Keratinocyte (primary cell): ENCODE measurements around the gene C1QC.

Experiments
- EZH2 ChIP-seq: IDR thresholded peaks from one replicate; pipeline ENCODE4 v1.6.1; 2012; ENCODE audit warnings: inconsistent platforms, mild to moderate bottlenecking, low read length, moderate library complexity
- TF ChIP-seq, protein P1 (sequence below), 3 experiments: IDR thresholded peaks in 1 of 3; conservative IDR thresholded peaks in 1 of 3; optimal IDR thresholded peaks in 1 of 3; 2 replicates in 2 of 3; 3 replicates in 1 of 3; pipeline versions ENCODE3 to v1.5.1; 2011; ENCODE audit warnings: low read length in 3 of 3, mild to moderate bottlenecking in 3 of 3, moderate library complexity in 2 of 3, control low read depth in 1 of 3, inconsistent platforms in 1 of 3; ENCODE audit not compliant: insufficient read depth in 2 of 3; ENCODE audit errors: extremely low read depth in 1 of 3

DNA sequence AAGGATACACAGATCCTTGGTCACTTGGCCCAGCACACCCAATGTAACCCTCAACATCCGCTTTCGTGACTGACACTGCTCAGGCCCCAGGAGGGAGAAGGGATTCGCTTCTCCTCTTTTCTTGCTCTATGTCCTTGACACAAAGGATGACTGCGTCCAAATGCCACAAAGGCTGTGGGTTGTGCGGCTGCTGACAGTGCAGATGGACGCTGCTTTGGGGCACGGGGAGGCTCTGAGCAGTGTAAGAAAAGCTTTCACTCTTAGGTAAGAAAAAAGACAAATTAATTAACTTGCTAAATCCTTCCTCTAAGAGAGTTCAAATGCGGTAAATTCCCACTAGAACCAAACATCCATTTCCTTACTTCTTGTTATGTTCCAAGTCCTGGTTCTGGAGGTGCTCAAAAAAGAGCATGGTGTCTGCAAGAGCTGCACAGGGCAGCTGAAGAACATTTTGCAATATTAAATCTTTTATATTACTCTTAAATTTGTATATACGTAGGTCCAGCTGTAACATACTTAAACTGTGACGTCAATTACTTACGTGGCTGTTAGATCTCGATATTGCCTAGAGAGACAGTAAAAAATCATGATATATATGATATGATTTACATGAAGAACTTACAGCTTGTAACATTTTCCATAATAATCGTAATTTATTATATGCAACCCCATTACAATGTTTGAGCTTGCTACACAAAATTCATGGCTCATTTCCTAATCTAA, 47.8 kb downstream of the C1QC start:
- TF ChIP-seq, protein P1, sequence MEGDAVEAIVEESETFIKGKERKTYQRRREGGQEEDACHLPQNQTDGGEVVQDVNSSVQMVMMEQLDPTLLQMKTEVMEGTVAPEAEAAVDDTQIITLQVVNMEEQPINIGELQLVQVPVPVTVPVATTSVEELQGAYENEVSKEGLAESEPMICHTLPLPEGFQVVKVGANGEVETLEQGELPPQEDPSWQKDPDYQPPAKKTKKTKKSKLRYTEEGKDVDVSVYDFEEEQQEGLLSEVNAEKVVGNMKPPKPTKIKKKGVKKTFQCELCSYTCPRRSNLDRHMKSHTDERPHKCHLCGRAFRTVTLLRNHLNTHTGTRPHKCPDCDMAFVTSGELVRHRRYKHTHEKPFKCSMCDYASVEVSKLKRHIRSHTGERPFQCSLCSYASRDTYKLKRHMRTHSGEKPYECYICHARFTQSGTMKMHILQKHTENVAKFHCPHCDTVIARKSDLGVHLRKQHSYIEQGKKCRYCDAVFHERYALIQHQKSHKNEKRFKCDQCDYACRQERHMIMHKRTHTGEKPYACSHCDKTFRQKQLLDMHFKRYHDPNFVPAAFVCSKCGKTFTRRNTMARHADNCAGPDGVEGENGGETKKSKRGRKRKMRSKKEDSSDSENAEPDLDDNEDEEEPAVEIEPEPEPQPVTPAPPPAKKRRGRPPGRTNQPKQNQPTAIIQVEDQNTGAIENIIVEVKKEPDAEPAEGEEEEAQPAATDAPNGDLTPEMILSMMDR (optimal IDR thresholded peaks at IDR 0.05 in 1 of 3, IDR thresholded peaks at IDR 0.05 in 1 of 3, conservative IDR thresholded peaks at IDR 0.05 in 1 of 3; ENCODE audit: extremely low read depth in 1 of 3, insufficient read depth in 2 of 3, low read length in 3 of 3) = no peak
- TF ChIP-seq EZH2 = no peak
